GM19240 (cell line): ENCODE data around the gene SPRTN.

Experiments
- DNase-seq: peaks from one replicate; pipeline ENCODE4 v3.0.0; 2011; ENCODE audit warnings: low spot score; ENCODE audit not compliant: insufficient read length

The SPRTN gene

DNA sequence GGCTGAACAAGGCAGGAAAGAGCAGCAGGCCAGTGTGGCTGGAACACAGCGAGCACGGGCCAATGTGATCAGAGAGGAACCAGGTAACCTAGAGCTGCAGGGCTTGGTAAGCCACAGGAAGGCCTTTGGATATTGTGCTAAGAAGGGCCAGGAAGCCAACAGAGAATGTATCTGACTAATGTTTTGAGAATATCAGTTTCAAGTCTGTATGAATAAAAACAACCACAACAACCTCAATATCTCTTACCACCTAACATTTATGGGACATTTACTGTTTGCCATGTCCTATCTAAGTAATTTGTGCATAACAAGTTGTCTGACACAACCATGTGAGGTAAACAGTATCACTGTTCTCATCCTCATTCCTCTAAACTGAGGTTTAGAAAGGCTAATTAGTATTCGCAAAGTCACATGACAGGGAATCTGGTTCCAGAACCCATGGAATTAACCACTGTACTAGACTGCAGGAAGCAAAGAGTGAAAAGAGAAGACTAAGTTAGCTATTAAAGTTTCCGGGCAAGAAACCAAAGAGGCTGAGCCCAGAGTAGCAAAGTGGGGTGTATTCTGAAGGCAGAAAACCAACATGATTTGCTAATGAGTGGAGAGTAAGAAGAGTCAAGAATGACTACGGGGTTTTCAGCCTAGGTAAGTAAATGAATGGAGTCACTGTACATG, 38.9 kb downstream of the SPRTN start:
- no peak for DNase-seq

DNA sequence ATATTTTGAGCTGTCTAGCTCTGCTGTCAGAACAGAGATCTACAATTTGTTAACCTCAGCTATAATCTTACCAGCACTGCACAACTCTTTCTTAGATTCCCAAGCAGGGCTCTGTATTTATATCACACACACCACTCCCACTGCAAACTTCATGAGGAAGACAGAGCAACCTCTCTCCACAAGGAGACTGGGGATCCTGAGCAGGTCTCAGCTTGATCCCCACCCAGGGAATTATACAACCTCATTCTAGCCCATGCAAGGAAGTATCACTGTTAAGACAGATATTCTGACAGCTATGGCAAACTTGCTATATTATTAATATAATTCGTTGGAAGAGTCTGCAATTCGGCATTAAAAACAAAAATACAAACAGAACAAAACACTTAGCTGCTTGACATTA, 43.6 kb downstream of the SPRTN start:
- DNase-seq = no peak

DNA sequence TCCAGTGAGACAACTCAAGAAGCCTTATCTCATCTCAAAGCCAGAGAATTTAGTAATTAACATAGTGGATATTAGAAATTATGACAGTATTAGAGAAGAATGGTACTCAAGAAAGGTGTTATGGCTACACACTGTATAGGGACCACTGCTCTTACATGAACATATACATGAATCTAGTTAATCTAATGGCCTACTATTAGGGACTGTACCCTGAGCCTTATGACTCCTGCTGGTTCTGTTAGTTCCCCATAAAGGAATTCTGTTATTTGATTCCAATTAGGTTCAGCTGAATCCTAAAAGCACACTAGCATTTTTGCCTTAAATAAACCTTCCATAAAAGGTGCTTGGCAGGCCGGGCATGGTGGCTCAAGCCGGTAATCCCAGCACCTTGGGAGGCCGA, 44.3 kb downstream of the SPRTN start:
- DNase-seq = no peak

DNA sequence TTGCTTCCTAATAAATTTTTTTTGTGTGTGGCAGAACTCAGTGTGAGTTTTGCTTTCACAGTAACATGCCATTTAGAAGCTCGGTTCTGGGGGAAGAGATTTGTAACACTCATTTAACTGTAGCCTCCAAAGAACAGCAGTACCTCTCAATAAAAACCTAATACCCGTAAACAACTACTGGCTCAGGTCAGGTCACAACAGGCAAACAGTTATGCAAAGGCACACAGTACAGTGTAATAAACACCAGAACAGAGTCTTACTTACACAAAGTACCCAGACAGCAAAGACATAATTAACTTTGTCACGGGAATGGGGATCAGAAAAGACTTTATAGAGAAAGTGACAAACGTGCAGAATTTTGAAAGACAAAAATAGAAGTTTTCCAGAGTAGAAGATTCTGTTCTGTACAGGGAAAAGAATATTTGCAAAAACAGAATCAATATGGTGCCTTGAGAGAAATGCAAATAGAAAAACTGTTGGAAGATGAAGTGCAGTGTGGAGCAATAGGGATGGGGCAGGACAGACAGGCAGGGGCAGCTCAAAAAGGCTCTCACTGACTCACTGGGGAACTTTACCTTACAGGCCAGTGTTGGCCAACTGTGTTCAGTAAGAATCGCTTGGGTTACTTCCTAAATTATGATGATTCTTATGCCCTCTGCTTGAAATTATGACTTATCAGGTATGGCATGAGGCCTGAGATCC, 45.2 kb downstream of the SPRTN start:
- no peak for DNase-seq

DNA sequence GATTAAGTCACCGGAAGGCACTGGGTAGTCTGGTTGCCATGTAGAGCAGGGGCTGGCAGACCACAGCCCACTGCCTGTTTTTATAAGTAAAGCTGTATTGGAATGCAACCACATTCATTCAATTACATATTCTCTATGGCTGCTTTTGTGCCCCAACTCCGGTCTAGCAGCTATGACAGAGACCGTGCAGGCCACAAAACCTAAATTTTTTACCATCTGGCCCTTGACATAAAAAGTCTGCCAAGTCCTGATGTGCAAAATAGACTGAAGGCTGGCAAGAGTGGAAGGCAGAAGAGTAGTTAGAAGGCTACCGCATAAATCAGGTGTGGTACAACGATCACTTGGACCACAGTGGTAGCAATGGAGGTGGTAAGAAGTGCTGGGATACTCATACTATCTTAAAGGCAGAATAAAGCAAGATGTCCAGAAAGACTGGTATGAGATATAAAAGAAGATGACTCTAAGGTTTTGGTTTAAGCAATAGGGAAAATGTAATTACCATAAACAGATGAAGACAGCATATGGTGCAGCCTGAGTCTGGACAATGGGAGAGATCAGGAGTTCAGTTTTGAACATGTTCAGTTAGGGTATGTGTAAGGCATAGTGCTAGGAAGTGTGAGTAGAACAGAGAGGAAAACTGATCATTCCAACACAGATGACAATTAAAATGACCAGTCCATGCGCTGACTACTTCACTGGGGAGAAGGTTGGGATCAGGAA, 46.8 kb downstream of the SPRTN start:
- no peak for DNase-seq

DNA sequence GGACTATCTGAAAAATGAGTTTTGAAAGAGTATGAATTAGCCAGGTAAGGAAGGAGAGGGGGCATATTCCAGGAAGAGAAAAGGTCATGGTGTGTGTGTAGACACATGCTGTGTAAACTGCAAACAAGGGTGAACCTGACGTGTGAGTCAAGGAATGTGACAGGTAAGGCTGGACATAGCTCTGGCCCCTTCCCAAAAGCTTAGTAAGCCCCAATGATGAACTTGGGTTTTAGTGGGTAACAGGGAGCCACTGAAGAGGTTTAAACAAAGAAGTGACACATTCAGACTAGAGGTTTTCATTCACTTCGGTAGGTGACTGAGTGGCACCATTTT, 47.3 kb downstream of the SPRTN start:
- DNase-seq = no peak

DNA sequence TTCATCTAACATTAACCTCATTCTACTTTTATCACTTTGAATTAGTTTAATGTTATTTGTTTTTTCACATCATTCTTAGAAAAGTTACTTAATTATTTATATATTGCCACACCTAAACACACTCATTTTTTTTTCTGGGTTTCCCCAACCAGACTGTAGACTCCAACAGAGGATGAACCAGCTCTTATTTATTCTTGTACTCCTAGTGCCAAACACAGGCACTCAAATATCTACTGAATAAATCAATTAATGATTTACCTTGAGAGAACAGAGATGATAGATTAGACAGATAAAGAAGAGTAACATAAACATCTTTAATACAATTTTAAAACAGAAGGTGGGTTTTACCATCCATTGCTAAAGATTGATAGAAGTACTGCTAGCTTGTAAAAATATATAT, 48.4 kb downstream of the SPRTN start:
- no peak for DNase-seq

DNA sequence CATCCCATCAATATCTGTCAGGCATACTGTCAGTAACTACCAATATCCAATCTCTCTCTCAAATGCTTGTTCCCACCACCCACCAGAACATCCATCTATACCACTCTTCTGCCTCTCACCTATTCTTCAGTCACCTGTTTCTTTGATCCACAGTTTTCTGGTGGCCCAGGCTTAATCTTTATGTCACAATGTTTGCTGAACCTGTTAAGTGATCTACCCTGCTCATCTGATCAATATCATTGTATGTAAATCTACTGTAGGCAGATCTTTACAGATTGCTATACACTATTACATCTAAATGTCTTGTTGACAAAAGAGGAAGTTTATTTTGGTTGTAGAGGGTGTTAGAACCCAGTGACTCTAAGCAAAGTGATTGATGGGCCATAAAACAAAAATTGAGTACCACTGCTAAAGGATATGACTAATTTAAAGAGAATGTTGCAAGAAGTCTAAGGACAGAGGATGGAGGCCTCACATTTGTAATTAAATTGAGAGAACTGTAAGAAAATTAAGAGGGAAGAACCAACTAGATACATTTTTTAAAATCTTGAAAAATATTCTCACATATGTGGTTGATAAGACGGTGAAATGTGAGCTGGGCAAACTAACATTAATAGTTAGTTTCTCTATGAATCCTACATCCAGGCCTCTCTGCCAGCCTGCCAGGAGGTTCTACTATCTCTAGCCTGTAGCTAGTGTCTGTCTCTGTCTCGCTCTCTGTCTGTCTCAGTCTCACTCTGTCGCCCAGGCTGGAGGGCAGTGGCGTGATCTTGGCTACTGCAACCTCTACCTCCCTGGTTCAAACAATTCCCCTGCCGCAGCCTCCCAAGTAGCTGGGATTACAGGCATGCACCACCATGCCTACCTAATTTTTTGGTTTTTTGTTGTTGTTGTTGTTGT, 49.9 kb downstream of the SPRTN start:
- DNase-seq = no peak

DNA sequence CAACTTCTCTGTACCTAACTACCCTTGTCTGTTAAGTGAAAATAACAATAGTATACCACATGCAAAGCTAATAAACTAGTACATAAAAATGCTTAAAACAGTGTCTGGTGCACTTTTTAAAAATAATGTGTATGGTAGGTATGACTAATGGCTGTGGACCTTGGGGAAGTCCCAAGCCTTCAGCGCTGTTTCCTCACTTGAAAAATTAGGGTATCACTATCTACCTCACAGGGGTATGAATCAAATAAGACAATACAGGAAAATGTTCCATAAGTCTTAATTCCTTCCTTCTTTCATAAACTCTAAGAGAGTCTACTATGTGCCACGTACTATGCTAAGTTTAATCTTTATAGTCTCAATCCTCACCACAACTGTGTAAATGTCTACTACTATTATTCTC, 52.0 kb downstream of the SPRTN start:
- no peak for DNase-seq

DNA sequence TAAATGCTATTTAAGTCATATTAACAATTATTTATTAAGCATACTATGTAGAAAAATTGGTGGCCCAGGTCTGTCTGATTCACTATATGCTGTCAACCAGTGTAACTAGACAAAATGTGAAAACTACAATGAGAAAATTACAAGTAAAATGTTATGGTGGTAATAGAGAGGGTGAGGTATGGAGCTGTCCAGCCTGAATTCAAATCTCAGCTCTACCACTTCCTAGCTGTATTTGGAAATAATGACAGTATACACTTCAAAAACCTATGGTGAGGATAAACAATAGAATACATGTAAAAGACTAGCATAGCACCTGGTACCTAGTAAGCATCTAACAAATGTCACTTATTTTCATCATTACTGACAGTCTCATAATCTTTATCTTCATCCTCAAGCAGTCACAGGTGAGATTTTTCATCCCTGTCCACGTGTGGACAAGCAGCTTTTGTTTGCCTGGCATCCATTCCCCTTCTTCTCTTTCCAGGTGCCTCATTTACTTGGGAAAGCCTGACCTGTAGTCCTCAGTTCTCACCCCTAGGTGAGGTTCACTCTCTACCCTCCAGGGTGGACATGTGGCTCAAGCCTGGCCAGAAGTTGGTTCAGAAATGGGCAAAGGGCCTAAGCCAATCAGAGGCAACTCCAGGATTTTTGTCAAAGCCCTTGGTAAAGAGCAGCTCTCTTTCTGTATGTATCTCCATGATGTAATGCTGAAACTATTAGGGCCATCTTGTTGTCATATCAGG, 54.5 kb downstream of the SPRTN start:
- no peak for DNase-seq

DNA sequence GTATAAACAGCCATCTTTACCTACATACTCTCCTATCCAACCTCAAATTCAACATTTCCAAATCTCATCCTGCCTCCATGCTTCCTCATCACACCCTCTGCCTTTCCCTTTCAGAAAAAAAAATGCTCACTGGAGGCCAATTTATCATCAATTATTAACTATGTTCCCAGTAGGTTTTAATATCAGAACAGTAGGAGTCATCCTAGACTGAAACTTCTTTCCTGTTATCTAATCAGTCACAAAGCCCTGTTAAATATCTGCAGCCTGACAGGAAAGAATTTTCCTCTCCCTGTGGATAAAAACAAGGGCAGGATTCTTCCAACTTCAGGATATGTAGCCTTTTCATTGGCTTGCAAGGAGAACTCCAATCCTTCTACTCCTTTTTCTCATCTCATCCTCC, 55.6 kb downstream of the SPRTN start:
- DNase-seq = no peak

DNA sequence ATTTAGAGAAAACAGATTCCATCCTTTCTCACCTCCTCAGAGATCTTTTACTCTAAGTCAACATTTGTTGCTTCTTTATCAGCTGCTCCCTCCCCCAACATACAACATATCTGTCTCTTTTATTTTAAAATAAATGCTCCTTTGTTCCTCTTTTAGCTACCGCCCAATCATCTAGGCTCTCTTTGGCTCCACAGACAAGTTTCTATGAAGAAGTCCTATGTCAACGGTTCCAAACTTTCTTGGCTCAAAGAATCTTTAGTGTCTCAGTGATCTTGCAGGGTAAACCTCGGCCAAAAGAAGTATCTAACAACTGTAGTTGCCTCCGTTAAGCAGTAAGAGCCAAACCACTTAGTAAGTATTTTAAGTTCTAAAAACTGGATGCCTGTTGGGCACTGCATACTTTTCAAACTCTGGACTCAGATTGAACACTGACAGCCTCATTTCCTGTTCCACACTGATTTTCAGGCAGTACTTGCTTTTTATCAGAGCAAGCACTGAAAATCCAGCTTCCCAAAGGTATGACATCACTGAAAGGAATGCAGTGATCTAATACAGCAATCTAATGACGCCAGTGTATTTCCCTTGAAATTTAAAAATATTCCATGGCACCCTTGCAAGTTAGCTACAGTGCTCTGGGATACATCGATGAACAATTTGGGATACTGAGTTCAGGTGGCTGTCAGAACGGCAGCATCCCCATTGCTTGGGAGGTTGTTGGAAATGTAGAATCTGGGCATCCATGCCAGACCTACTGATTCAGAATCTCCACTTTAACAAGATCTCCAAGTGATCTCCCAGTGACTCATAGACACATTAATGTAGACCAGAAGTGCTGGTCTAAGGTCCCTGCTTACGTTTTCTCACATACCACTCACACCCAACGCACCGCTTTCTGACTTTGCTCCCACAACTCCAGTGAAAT, 57.2 kb downstream of the SPRTN start:
- DNase-seq = no peak

DNA sequence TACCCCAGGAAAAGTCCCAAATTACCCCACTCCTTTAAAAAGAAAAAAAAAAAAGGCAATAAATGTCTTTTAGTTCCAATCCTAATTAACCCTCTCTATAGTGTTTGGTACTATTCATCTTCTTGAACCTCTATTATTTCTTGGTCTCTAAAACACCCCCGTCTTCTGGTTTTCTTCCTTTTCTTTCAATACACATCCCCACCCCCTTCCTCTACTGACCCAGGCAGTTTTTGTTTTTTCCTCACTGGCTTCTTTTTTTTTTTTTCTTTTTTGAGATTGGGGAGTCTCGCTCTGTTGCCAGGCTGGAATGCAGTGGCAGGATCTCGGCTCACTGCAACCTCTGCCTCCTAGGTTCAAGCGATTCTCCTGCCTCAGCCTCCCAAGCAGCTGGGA, 57.9 kb downstream of the SPRTN start:
- no peak for DNase-seq

DNA sequence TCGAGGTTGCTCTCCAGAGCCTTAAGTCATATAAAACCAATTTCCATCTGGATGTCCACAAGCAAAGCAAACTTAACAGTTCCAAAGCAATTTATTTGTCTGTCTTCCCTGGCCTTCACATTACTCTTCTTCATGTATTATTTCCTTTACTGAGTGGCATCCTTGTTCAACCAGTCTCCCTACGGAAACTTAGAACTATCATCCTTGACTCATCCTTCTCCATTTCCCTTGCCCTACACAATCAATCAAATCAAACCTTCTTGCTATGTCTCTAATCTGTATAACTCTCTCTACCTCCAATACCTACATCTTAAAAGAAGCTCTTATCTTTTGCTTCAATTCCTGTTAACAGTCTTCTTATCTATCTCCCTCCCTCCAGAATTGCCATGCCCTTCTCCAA, 58.5 kb downstream of the SPRTN start:
- no peak for DNase-seq

DNA sequence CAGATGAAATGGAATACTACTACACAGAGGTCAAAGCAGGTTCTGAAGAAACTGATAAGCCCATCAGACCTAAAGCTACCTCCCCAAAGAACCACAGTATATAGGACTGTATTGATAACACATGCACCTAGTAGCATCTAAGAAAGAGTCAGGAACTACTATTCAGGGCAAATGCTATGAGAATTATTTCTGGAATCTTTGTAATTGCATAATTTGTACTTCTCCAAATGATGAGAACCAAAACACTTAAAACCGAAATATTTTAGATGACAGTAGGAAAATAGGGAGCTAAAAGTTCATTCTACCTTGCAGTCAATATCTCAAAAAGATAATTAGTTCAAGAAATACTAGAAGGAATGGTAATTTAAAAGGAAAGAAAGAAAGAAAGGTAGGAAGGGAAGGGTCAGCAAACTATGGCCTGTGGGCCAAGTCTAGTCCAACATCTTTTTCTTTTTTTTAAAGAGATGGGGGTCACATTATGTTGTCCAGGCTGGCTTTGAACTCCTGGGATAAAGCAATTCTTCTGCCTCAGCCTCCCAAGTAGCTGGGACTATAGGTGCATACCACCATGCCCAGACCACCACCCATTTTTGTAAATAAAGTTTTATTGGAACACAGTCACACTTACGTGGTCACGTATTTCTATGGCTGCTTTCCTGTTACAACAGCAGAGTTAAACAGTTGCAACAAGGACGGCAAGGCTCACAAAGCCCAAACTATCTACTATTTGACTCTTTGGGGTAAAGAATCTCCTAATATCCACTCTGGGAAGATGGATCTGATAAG, 60.0 kb downstream of the SPRTN start:
- no peak for DNase-seq

DNA sequence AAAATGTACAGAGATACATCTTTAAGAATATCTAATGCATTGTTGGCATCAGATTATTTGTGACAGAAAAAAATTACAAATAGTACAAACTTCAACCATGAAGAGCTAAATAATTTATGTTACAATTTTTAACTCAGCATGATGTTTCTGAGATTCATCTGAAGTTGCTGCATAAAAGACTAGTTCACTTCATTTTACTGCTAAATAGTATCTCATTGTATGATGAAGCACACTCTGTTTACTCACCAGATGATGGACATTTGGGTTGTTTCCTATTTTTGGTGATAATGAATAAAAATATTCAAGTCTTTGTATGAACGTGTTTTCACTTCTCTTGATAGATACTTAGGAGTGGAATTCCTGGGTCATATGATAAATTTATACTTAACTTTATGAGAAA, 63.4 kb downstream of the SPRTN start:
- no peak for DNase-seq

DNA sequence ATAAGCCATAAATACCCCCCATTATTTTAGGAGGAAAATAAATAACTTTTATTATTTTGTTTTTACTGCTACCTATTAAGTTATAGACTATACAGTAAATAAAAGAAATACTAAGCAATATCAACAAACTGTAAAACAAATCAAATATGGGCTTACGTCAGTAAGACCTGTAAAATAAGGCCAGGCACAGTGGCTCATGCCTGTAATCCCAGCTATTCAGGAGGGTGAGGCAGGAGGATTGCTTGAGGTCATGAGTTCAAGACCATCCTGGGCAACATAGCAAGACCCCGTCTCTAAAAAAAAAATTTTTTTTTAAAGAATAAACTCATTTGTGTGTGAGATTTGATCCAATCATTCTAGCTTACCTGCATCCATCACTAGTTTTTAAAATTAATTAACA, 66.2 kb downstream of the SPRTN start:
- DNase-seq = no peak
